PFSK-1 (cell line): ENCODE measurements around the gene KBTBD7.

Source experiments
- POLR2AphosphoS5 ChIP-seq: IDR thresholded peaks from 2 replicates; pipeline ENCODE4 v1.6.1; 2012; ENCODE audit warnings: low read depth, mild to moderate bottlenecking, control low read depth, low read length, moderate library complexity
- SIN3A ChIP-seq: IDR thresholded peaks from 2 replicates; pipeline ENCODE4 v1.6.1; 2012; ENCODE audit warnings: mild to moderate bottlenecking, low read length, moderate library complexity, borderline replicate concordance; ENCODE audit not compliant: insufficient read depth
- TAF1 ChIP-seq: IDR thresholded peaks from 2 replicates; pipeline ENCODE4 v1.6.1; 2012; ENCODE audit warnings: low read length, control low read depth, borderline replicate concordance; ENCODE audit not compliant: insufficient read depth

KBTBD7 gene

GRCh38 chr13:41144576-41144975, 49.8 kb downstream of the KBTBD7 start:
- TF ChIP-seq SIN3A (no peak), POLR2AphosphoS5 (no peak), TAF1 (no peak)
